SK-N-SH (cell line): ENCODE results near the gene SCRN1. TPM values are rescaled to one million over a fixed set of nuclear protein-coding genes. Genes with fewer than 3 reads are reported as not detected.

Experiments
- CTCF ChIA-PET: fragments of 300-600, 350-600 bp; formaldehyde crosslinking; extraction: SDS; loops from one replicate; lab custom pipeline; 2021; lab: Yijun Ruan, JAX
- POLR2A ChIA-PET: fragments of 350-600 bp; sonication (Branson Sonifier 250); formaldehyde crosslinking; extraction: SDS; loops from one replicate; lab custom pipeline; 2020; ENCODE audit warnings: antibody characterized with exemption, inconsistent platforms; lab: Yijun Ruan, JAX
- DNase-seq: peaks from one replicate; pipeline ENCODE4 v3.0.0; 2012
- H2AFZ ChIP-seq: fragments of 200-600 bp; sonication (generic); 2 replicates; pipeline ENCODE4 v1.8.1; 2016; ENCODE audit warnings: antibody characterized with exemption, mild to moderate bottlenecking, low read depth
- H3F3A ChIP-seq: fragments of 200-600 bp; sonication (generic); replicated peaks from 2 replicates; pipeline ENCODE3; 2016; ENCODE audit warnings: antibody characterized with exemption, mild to moderate bottlenecking; ENCODE audit not compliant: insufficient read depth
- H3K27ac ChIP-seq, 2 experiments: fragments of 200-500 bp in 1 of 2; fragments of 200-600 bp in 1 of 2; sonication (Bioruptor generic) in 1 of 2; sonication (generic), shearing (Covaris generic) in 1 of 2; 2 replicates each; pipeline versions ENCODE4 v1.5.1 to v1.6.1; 2014 to 2016; ENCODE audit warnings: low read depth in 2 of 2, inconsistent platforms in 1 of 2, low read length in 1 of 2, mild to moderate bottlenecking in 1 of 2, mixed read lengths in 1 of 2
- H3K27me3 ChIP-seq: fragments of 200-600 bp; sonication (generic), shearing (Covaris generic); 2 replicates; pipeline ENCODE4 v1.6.1; 2016; ENCODE audit warnings: mixed run types; ENCODE audit not compliant: insufficient read depth
- H3K36me3 ChIP-seq, 2 experiments: fragments of 200-500 bp in 1 of 2; fragments of 200-600 bp in 1 of 2; sonication (Bioruptor generic) in 1 of 2; sonication (generic) in 1 of 2; replicated peaks in 1 of 2; 2 replicates each; pipeline versions ENCODE3 to v1.5.1; 2014 to 2016; ENCODE audit warnings: low read length in 1 of 2, mild to moderate bottlenecking in 1 of 2; ENCODE audit not compliant: insufficient read depth in 2 of 2, control insufficient read depth in 1 of 2
- H3K4me1 ChIP-seq, 2 experiments: fragments of 200-500 bp in 1 of 2; fragments of 200-600 bp in 1 of 2; sonication (Bioruptor generic) in 1 of 2; sonication (generic), shearing (Covaris generic) in 1 of 2; 2 replicates each; pipeline versions ENCODE4 v1.5.1 to v1.6.1; 2014 to 2016; ENCODE audit warnings: low read depth in 1 of 2, low read length in 1 of 2, mixed run types in 1 of 2; ENCODE audit not compliant: insufficient read depth in 2 of 2, control insufficient read depth in 1 of 2
- H3K4me2 ChIP-seq: fragments of 200-600 bp; sonication (generic), shearing (Covaris generic); 2 replicates; pipeline ENCODE4 v1.6.1; 2017; ENCODE audit warnings: mixed run types
- H3K4me3 ChIP-seq, 2 experiments: fragments of 200-500 bp in 1 of 2; fragments of 200-600 bp in 1 of 2; sonication (Bioruptor generic) in 1 of 2; sonication (generic), shearing (Covaris generic) in 1 of 2; 2 replicates each; pipeline versions ENCODE4 v1.5.1 to v1.8.1; 2014 to 2016; ENCODE audit warnings: low read depth in 2 of 2, inconsistent platforms in 1 of 2, low read length in 1 of 2, mild to moderate bottlenecking in 1 of 2, mixed read lengths in 1 of 2, moderate library complexity in 1 of 2
- H3K79me2 ChIP-seq: fragments of 200-600 bp; sonication (generic); 2 replicates; pipeline ENCODE4 v1.8.1; 2017; ENCODE audit warnings: mild to moderate bottlenecking; ENCODE audit not compliant: insufficient read depth
- H3K9ac ChIP-seq: fragments of 200-600 bp; sonication (generic); 2 replicates; pipeline ENCODE4 v1.6.1; 2017; ENCODE audit warnings: mixed run types
- H3K9me2 ChIP-seq: fragments of 200-600 bp; sonication (generic); 2 replicates; pipeline ENCODE4 v1.6.1; 2017; ENCODE audit warnings: mixed run types
- H3K9me3 ChIP-seq: fragments of 200-600 bp; sonication (generic); 2 replicates; pipeline ENCODE4 v1.6.1; 2017; ENCODE audit warnings: mixed run types, mild to moderate bottlenecking, moderate library complexity
- H4K20me1 ChIP-seq: fragments of 200-600 bp; sonication (generic); 2 replicates; pipeline ENCODE4 v1.6.1; 2017; ENCODE audit warnings: mild to moderate bottlenecking, mixed run types; ENCODE audit not compliant: insufficient read depth
- CTCF ChIP-seq: fragments of 200-600 bp; sonication (generic); IDR thresholded peaks from 2 replicates; pipeline ENCODE4 v1.6.1; 2017; ENCODE audit warnings: antibody characterized with exemption, mild to moderate bottlenecking, moderate library complexity
- EP300 ChIP-seq, 2 experiments: IDR thresholded peaks; 2 replicates each; pipeline versions ENCODE4 v1.4.0 to v1.6.1; 2012; ENCODE audit warnings: borderline replicate concordance in 1 of 2, low read depth in 1 of 2, low read length in 1 of 2
- EZH2phosphoT487 ChIP-seq: fragments of 200-600 bp; sonication (generic); IDR thresholded peaks from 2 replicates; pipeline ENCODE4 v1.6.1; 2017; ENCODE audit warnings: low read depth, mixed run types, mild to moderate bottlenecking, antibody characterized with exemption, moderate library complexity, borderline replicate concordance
- FOSL2 ChIP-seq: IDR thresholded peaks from 2 replicates; pipeline ENCODE4 v1.4.0; 2012; ENCODE audit warnings: low read depth, mild to moderate bottlenecking, moderate library complexity, borderline replicate concordance
- FOXJ3 ChIP-seq: sonication (generic); formaldehyde crosslinking; IDR thresholded peaks from 2 replicates; pipeline ENCODE4 v1.5.1; 2020; ENCODE audit warnings: mild to moderate bottlenecking, missing genetic modification reagents
- FOXM1 ChIP-seq: IDR thresholded peaks from 2 replicates; pipeline ENCODE4 v1.4.0; 2012; ENCODE audit warnings: low read depth, mild to moderate bottlenecking
- GABPA ChIP-seq: IDR thresholded peaks from 2 replicates; pipeline ENCODE4 v1.4.0; 2012; ENCODE audit warnings: low read depth, mild to moderate bottlenecking
- GATA2 ChIP-seq: sonication (generic); formaldehyde crosslinking; IDR thresholded peaks from 2 replicates; pipeline ENCODE4 v1.5.0; 2020; ENCODE audit warnings: mild to moderate bottlenecking, missing genetic modification reagents
- IRF3 ChIP-seq: fragments of 150-350 bp; IDR thresholded peaks from 2 replicates; pipeline ENCODE4 v1.6.1; 2016; ENCODE audit warnings: mild to moderate bottlenecking, low read depth, low read length
- MAX ChIP-seq: IDR thresholded peaks from 2 replicates; pipeline ENCODE4 v1.4.0; 2012; ENCODE audit warnings: low read depth
- MEF2A ChIP-seq: IDR thresholded peaks from 2 replicates; pipeline ENCODE4 v1.4.0; 2012; ENCODE audit warnings: low read depth, borderline replicate concordance
- MXI1 ChIP-seq: IDR thresholded peaks from 2 replicates; pipeline ENCODE4 v1.6.1; 2012; ENCODE audit warnings: mild to moderate bottlenecking, low read depth, low read length, improper control_type of control experiment
- NRF1 ChIP-seq: IDR thresholded peaks from 2 replicates; pipeline ENCODE4 v1.6.1; 2012; ENCODE audit warnings: low read depth, mild to moderate bottlenecking, low read length
- PBX3 ChIP-seq: IDR thresholded peaks from 2 replicates; pipeline ENCODE4; 2012
- POLR2AphosphoS5 ChIP-seq: IDR thresholded peaks from 2 replicates; pipeline ENCODE4 v1.6.1; 2012; ENCODE audit warnings: low read depth, low read length
- RXRA ChIP-seq: IDR thresholded peaks from 2 replicates; pipeline ENCODE4 v1.4.0; 2012; ENCODE audit warnings: low read depth, mild to moderate bottlenecking, borderline replicate concordance
- SIN3A ChIP-seq: IDR thresholded peaks from 2 replicates; pipeline ENCODE4 v1.6.1; 2012; ENCODE audit warnings: low read depth, mild to moderate bottlenecking, low read length, moderate library complexity, borderline replicate concordance
- TAF1 ChIP-seq: IDR thresholded peaks from 2 replicates; pipeline ENCODE4 v1.6.1; 2012; ENCODE audit warnings: low read depth, mild to moderate bottlenecking, low read length, moderate library complexity, borderline replicate concordance
- TCF12 ChIP-seq: IDR thresholded peaks from 2 replicates; pipeline ENCODE4 v1.4.0; 2012
- USF1 ChIP-seq: IDR thresholded peaks from 2 replicates; pipeline ENCODE4 v1.4.0; 2012; ENCODE audit warnings: low read depth, borderline replicate concordance
- WGBS: methylation state at CpG from one replicate; pipeline ENCODE4 v1.1.6; 2017; ENCODE audit warnings: low lambda C conversion rate; 5-methylcytosine and 5-hydroxymethylcytosine counted together
- polyA plus RNA-seq, 3 experiments: library from polyadenylated mRNA; depleted of rRNA; stranded (reverse); fragments of >200 nt; gene quantifications; 2 replicates each; pipeline ENCODE4 v1.2.3, GENCODE V29; 2012

SCRN1 gene
- polyA plus RNA-seq, 1 of the 3 experiments (the other 2 are of a cell fraction) = 64.3 TPM

- WGBS = 70% methylated on average over 4 of the region's 4 CpGs
- ChIA-PET CTCF (interaction anchor here (1.0 kb wide), 1 partner anchor 31 kb away, joined by 5 read pairs; no protein-coding TSS in a partner anchor), POLR2A (no interaction called here)
- Histone ChIP-seq H4K20me1 (no peaks in the 10 kb centered on the region), H3K27me3 (no peaks in the 10 kb centered on the region; the same call in 1 of the 2 replicates), H3K9ac (no peak overlapping the region), H3K4me1 (peaks cover 0 to 29% of the 10 kb centered on the region in 2 experiments; a peak in 2 of 4 replicates), H3K36me3 (no peaks in the 10 kb centered on the region), H3K9me3 (no peaks in the 10 kb centered on the region), H3K4me3 (no peak overlapping the region), H3K79me2 (no peaks in the 10 kb centered on the region), H3K9me2 (no peaks in the 10 kb centered on the region), H3K27ac (no peak overlapping the region), H3F3A (no peaks in the 10 kb centered on the region), H2AFZ (no peak overlapping the region), H3K4me2 (no peak overlapping the region)
- DNase-seq = peak; percentile 48
- TF ChIP-seq POLR2AphosphoS5 (no peak), EZH2phosphoT487 (no peak), MEF2A (no peak), MXI1 (no peak), FOSL2 (no peak), USF1 (no peak), TAF1 (no peak), PBX3 (no peak), GATA2 (CRISPR knock-in tag) (peak; percentile 52; the same call in 1 of the 2 replicates)
Measured at GRCh38 chr7:29890251-29890650, 99.3 kb downstream of the SCRN1 start.

GRCh38 chr7:29889288-29889687, 100.3 kb downstream of the SCRN1 start:
- Histone ChIP-seq H3K36me3 (no peaks in the 10 kb centered on the region), H2AFZ (no peak overlapping the region), H3K9me3 (no peaks in the 10 kb centered on the region), H3K27ac (no peak overlapping the region), H3K79me2 (no peaks in the 10 kb centered on the region), H3K4me3 (no peak overlapping the region), H3K4me1 (peaks cover 0 to 26% of the 10 kb centered on the region in 2 experiments; a peak in 2 of 4 replicates), H3K9me2 (no peaks in the 10 kb centered on the region), H3K9ac (no peak overlapping the region), H4K20me1 (no peaks in the 10 kb centered on the region), H3K4me2 (no peak overlapping the region), H3K27me3 (no peaks in the 10 kb centered on the region; the same call in 1 of the 2 replicates), H3F3A (no peaks in the 10 kb centered on the region)
- POLR2A ChIA-PET = no interaction called here
- DNase-seq = no peak
- WGBS = 80% methylated on average over 5 of the region's 5 CpGs
- CTCF ChIA-PET = interaction anchor here (1.0 to 3.7 kb wide), 4 partner anchors 12 to 35 kb away, joined by 3 to 20 read pairs (median 4); no protein-coding TSS in a partner anchor
- no peak for TF ChIP-seq CTCF
- TF ChIP-seq SIN3A = no peak
- TF ChIP-seq NRF1 = no peak
- TF ChIP-seq TAF1 = no peak
- TF ChIP-seq TCF12 = no peak
- TF ChIP-seq GABPA = no peak
- TF ChIP-seq FOSL2 = no peak
- TF ChIP-seq RXRA = no peak
- TF ChIP-seq IRF3 = no peak
- TF ChIP-seq USF1 = no peak
- TF ChIP-seq EZH2phosphoT487 = no peak
- TF ChIP-seq FOXJ3 (CRISPR knock-in tag) = no peak
- TF ChIP-seq FOXM1 = no peak
- TF ChIP-seq GATA2 (CRISPR knock-in tag) = no peak
- no peak for TF ChIP-seq EP300 (IDR thresholded peaks at IDR 0.05; ENCODE audit: borderline replicate concordance in 1 of 2, low read depth in 1 of 2, low read length in 1 of 2)
- TF ChIP-seq MAX = no peak
